HL-60/S4 treated with retinoic acid at 250 ng/mL for 4 days and 3 days (cell line): Measurements from ENCODE around the gene NUP214.
"Not testable (repeated sequence)": the region's sequence is repeated elsewhere in the genome, so short reads cannot be mapped to it uniquely, and the experiment has no call there.

ENCODE experiments used
- in situ Hi-C: fragments of 300-500 bp; cut with MboI; formaldehyde crosslinking; loops from 2 replicates; pipeline ENCODE4 v1.7.0; 2022; ENCODE audit warnings: low sequenced_read_pairs

Gene NUP214

GRCh38 chr9:131096269-131097125, 28.9 kb upstream of the NUP214 start, which contains the start of gene AIF1L:
Gene AIF1L (plus strand): TSS chr9:131096531. CDS start chr9:131096630, 99 bp downstream.
- in situ Hi-C loops: no loop called here

GRCh38 chr9:131097126-131097947, 28.0 kb upstream of the NUP214 start:
- in situ Hi-C loops: no loop called here

- in situ Hi-C loops: no loop called here
These were observed 27.5 kb upstream of the NUP214 start for GRCh38 chr9:131097948-131098278.

GRCh38 chr9:131098391-131099101, 26.8 kb upstream of the NUP214 start:
- in situ Hi-C loops: no loop called here

GRCh38 chr9:131099102-131099606, 26.2 kb upstream of the NUP214 start:
- in situ Hi-C loops: no loop called here

GRCh38 chr9:131099845-131100244, 25.5 kb upstream of the NUP214 start:
- in situ Hi-C loops: not testable (repeated sequence)

GRCh38 chr9:131100445-131100844, 24.9 kb upstream of the NUP214 start:
- in situ Hi-C loops: no loop called here

GRCh38 chr9:131101207-131101964, 24.0 kb upstream of the NUP214 start:
- in situ Hi-C loops: no loop called here

GRCh38 chr9:131103024-131103423, 22.4 kb upstream of the NUP214 start:
- in situ Hi-C loops: no loop called here

- in situ Hi-C loops: no loop called here
These were observed 21.9 kb upstream of the NUP214 start for GRCh38 chr9:131103535-131103934.

- in situ Hi-C loops: no loop called here
These were observed 21.2 kb upstream of the NUP214 start for GRCh38 chr9:131104016-131104740.

- in situ Hi-C loops: no loop called here
These were observed 19.4 kb upstream of the NUP214 start for GRCh38 chr9:131105952-131106351.

GRCh38 chr9:131107760-131108159, 17.6 kb upstream of the NUP214 start:
- in situ Hi-C loops: no loop called here

GRCh38 chr9:131111186-131111853, 14.1 kb upstream of the NUP214 start:
- in situ Hi-C loops: no loop called here

- in situ Hi-C loops: no loop called here
These were observed 13.5 kb upstream of the NUP214 start for GRCh38 chr9:131111854-131112311.

- in situ Hi-C loops: no loop called here
These were observed 12.8 kb upstream of the NUP214 start for GRCh38 chr9:131112374-131113154.

GRCh38 chr9:131113655-131114054, 11.7 kb upstream of the NUP214 start:
- in situ Hi-C loops: no loop called here

- in situ Hi-C loops: no loop called here
These were observed 11.3 kb upstream of the NUP214 start for GRCh38 chr9:131114084-131114535.
